GM23248 (cell line): Measurements from ENCODE around the gene SLC5A10.

Experiments used
- EZH2 ChIP-seq: fragments of 200-600 bp; sonication (generic); IDR thresholded peaks from 2 replicates; pipeline ENCODE4 v1.6.1; 2018; ENCODE audit warnings: antibody characterized with exemption, mild to moderate bottlenecking; ENCODE audit not compliant: insufficient read depth, poor library complexity, severe bottlenecking
- EZH2phosphoT487 ChIP-seq: fragments of 200-600 bp; sonication (generic); IDR thresholded peaks from 2 replicates; pipeline ENCODE4 v1.6.1; 2018; ENCODE audit warnings: antibody characterized with exemption, moderate library complexity, mild to moderate bottlenecking, low read depth; ENCODE audit not compliant: insufficient read depth

- TF ChIP-seq EZH2phosphoT487 (no peak), EZH2 (no peak)
Measured at GRCh38 chr17:18960803-18961511, 9.0 kb downstream of the SLC5A10 start.
